HG03060 (cell line): ENCODE results near the gene FAM185A.
A peak's percentile ranks its signal among the peaks of the same experiment; 100 is the strongest.
"Not testable (repeated sequence)": the region's sequence is repeated elsewhere in the genome, so short reads cannot be mapped to it uniquely, and the experiment has no call there.

Source experiments
- ATAC-seq: cut with Tn5 transposase; IDR thresholded peaks from one replicate; pipeline ENCODE4 v1.9.1; 2021; ENCODE audit warnings: low read depth, moderate number of reproducible peaks; ENCODE audit not compliant: unreplicated experiment

The FAM185A gene

DNA sequence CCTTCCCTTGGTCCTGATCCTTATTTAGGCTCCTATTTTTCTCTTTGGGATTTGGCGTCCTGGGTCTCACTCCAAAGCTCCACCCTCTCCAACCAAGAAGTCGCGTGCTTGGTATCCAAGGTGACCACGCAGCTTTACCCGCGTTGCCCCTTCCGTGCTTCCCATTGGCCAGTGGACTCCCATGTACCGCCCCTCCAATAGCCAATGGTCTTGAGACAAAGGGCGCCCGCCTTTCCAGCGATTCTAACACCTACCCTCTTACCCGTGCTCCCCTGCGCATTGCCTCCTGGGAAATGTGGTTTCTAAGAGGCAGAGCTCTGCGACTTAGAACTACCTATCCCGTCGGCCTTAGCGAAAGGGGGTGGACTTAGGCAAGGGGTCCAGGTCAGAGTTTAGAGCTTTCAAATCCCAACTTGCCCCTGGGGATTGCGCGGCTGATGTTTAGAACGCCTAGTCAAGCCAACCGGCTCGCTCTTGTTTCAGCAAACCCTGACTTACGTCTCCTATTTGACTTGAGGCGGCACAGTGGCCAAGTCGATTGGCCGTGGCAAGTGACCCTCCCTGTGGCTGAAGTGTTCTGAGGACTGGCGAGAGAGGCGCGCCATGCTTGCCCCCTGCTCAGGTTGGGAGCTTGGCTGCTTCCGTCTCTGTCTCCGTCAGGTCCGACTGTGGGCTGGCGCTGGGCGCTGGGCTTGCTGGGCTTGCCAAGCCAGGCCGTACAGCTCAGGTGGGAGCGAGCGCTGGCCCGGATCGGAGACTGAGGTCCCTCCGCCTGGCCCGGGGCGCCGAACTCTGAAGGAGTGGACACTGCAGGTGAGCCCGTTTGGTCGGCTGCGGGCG, at the start of gene FAM185A:
FAM185A (plus strand) TSS at position 395 of the 840 bp plus-strand sequence; CDS start at position 604, 209 bp downstream.
- peak; percentile 97 for ATAC-seq

DNA sequence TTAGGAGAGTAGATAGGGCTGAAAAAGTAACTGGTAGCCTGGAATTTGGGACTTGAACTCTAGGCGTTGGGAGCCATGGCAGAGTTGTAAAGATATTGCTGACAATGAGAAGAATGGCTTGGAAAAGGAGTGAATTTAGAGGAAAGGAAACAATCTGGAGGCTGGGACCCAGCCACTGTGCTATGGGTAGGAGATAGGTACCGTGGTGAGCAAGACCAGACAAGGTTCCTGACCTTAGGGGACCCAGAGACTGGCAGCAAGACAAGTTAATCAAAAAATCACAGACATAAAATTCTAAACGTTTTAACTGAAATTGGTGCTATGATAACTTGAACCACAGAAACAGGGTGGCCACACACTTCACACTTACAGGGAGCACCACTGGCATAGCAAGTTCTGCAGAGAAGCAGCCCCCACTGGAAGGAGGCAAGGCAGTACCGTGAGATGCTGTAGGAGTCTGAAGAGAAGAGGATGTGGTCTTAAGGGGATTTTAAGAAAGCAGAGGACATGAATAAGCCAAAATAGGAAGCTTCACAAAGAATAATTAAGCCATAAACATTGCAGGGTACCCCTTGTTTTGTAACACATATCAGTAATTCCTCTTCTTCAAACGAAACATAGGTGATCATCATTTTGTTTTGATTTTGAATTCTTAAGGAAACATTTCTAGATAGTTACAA, 35.6 kb upstream of the FAM185A start:
- peak; percentile 37 for ATAC-seq

DNA sequence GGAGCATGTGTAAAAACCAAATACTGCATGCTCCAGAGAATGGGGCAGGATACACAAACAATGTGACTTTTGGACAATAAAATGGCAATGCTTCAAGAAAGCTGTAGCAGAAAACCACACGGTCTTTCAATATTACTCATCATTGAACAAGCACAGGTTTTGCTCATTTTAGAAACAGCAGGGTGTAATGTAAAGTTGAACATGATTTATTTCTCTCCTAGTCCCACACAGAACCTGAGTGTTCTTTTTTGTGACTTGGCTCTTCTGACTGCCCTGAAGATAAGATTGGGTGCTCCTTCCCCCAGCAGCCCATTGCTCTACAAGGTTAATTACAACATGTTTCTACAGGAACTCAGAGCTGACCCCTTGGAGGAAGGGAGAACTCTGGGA, 35.1 kb upstream of the FAM185A start:
- ATAC-seq = peak; percentile 78

DNA sequence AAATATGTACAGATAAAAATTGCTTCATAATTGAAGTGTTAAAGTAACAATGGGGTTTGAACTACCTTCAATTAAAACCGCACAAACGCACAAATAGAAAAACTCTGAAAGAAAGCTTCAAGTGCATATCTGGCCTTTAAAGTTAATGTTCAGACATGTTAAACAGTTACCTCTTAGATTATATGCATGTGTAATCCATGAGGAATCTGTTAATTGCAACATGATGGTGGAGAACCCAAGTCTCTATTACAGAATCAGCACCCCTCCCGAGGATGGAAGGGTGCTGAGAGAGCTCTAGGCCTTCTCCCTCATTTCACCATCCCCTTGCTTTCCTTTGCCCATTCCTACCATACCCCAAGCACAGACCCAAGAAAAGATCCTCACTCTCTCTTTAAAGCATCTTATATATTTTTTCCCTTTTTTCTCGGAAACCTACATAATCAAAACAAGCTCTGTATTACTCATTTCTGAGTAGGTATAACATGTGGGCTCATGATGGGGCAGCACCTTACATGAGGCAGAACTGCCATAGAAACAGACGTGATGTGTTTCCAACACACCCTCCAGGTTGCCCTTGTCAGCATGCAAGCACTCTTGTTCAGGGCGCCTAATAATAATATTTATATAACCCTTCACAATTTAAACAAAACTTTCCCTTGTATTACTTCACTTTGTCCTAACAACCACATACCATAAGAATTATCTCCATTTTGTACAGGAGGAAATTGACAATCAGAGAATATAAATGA, 33.9 kb upstream of the FAM185A start:
- not testable (repeated sequence) for ATAC-seq

DNA sequence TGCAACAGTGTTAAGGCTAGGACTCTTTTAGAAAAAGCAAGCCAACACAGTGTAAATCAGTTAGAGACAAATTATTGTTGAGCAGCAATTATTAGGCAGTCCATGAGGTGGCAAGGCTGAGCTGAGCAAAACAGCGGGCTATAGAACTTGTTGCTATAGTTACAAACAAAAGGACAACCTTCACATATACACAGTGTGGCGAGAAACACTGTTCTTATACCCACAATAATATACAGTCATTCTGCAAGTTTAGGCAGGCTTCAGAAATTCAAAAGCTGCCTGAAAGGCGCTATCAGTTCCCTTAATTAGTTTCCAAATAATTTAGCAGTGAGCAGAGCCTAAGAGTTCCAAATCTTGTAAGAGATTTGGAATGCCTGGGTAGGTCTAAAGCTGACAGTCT, 33.1 kb upstream of the FAM185A start:
- ATAC-seq = peak; percentile 43

DNA sequence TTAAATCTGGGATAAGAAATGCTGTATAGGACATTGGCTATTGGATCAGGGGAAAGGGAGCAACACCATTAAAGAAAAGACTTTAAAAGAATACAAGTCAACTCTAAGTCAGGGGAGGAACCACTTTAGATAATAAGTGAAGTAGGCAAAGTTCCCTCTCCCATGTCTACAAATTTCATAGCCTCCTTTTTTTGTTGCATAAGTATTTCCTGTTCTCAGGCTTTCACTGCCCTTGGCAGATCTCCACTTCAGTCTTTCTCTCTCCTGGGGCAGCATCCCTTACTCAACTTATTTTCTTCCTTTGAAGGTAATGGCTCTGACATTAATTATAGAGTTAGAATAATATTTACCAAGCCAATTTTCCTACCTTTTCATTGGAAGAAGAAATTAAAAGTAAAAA, 30.3 kb upstream of the FAM185A start:
- not testable (repeated sequence) for ATAC-seq

DNA sequence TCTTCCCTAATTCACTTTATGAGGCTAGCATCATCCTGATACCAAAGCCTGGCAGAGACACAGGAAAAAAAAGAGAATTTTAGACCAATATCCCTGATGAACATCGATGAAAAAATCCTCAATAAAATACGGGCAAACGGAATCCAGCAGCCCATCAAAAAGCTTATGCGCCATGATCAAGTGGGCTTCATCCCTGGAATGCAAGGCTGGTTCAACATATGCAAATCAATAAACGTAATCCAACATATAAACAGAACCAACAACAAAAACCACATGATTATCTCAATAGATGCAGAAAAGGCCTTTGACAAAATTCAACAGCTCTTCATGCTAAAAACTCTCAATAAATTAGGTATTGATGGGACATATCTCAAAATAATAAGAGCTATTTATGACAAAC, 22.6 kb upstream of the FAM185A start:
- not testable (repeated sequence) for ATAC-seq

DNA sequence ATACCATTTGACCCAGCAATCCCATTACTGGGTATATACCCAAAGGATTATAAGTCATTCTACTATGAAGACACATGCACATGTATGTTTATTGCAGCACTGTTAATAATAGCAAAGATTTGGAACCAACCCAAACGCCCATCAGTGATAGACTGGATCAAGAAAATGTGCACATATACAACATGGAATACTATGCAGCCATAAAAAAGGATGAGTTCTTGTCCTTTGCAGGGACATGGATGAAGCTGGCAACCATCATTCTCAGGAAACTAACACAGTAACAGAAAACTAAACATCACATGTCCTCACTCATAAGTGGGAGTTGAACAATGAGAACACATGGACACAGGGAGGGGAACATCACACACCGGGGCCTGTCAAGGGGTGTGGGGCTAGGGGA, 19.1 kb upstream of the FAM185A start:
- not testable (repeated sequence) for ATAC-seq

DNA sequence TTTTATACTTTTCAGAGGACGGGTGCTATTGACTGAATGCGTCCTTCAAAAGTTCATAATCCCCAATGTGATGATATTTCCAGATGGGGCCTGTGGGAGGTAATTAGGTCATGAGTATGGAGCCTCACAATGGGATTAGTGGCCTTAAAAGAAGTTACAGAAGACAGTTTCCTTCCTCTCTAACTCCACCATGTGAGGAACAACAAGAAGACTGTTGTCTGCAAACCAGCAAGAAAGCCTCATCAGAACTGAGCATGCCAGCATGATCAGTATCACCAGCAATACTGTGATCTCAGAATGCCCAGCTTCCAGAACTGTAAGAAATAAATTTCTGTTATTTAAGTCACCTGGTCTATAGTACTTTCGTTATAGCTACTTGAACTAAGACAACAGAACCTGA, 18.4 kb upstream of the FAM185A start:
- ATAC-seq = not testable (repeated sequence)

DNA sequence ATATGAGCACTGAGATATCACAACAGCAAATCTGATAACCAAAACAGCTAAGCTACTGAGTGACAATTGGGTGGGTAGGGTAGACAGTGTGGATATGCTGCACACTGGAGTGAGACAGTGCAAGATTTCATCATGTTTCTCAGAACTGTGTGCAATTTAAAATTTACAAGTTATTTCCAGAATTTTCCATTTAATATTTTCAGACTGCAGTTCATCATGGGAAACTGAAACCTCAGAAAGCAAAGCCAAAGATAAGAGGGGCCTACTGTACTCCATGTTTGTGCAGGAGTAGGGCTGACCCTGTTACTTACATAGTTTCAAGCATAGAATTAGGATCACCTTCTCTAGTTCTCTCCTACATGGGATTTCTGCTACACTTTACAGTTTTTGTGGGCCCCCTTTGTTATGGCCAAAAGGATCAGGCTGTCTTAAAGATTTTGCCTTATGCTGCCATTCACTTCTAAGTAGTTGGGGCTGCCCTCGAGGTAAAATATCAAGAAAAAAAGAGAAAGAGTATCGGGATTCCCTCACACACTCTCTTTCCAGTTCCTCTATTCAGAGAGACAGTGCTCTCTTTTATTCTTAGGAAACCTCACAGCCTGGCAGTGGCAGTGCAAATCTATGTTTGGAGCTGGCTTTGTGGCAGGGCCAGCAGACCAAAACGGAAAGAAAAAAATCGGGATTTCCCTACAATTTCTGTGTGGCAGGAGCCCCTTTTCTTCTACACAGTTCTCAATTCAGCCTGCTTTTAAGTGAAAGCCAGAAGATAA, 6.6 kb upstream of the FAM185A start:
- not testable (repeated sequence) for ATAC-seq

DNA sequence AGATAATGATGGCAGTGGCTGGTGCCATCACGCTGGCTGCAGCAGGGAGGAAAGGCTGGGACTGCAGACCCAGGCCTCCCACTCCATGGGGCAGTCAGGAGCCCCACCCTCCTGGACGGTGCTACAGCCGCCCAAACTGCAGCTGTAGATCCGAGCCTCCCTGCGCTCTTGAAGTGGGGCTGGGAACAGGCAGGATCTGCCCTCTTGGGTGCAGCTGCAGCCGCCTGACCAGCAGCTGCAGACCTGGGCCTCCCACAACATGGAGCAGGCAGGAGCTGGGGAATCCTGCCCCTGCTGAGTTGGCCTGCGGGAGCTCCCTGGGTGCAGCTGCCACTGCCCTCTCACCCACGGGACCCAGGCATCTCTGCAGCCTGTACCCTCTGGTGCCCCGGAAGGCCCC, 4.9 kb upstream of the FAM185A start:
- not testable (repeated sequence) for ATAC-seq

DNA sequence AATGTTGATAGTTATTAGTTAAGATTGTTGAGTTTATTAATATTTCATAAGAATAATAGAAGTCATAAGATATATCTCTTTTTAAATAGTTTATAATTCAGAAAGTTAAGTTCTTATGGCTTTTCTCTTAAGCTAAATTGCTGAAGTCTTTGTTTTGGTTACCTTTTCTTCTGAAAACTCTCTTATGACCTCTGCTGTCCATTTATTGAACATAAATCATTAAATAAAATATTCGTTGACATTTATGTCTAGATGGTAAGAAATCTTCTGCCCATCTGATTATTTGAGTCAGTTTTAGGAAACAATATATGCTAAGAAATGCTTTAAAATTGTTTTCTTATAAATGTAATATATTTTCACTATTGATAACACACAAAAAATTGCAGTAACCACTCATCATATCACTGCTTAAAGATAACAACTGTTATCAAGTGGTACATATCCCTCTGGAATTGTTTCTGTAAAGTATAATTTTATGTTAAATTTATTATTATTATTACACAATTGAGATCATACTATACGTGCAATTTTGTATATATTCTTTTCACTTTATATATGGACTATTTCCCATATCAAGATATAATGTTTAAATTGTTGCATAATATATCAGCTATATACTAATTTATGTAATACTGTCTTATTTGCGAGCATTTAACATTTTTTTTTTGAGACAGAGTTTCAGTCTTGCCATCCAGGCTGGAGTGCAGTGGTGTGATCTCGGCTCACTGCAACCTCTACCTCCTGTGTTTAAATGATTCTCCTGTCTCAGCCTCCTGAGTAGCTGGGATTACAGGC, 3.1 kb upstream of the FAM185A start:
- not testable (repeated sequence) for ATAC-seq

DNA sequence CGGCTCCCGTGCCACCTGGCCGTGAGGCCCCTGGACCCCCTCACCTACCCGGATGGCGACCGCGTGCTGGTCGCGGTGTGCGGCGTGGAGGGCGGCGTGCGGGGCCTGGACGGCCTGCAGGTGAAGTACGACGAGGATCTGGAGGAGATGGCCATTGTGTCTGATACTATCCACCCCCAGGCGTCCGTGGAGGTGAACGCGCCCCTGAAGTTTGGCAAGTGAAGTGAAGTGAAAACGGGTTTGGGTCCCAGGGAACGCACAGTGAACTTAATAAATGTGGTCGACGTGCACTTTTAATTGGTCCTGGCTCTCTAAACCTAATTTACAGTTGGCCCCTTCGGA, 617 bp downstream of the FAM185A start:
- ATAC-seq = not testable (repeated sequence)

DNA sequence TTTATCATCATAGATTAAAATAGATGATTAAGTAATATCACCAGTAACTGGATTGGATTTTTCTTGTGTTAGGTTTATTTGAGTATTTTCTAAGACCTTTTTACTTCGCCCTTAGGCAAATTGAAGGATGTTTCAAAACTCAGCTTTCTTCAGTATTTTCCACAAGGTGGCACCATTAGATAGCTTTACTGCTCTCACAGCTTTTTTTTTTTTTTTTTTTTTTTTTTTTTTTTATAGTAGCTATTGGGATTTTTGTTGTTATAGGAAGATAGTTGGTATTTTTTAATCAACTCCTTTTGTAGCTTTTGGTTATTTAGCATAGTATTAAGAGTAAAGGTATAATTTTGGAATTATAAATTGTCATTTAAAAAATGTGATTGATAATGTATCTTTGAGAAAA, 9.4 kb downstream of the FAM185A start:
- not testable (repeated sequence) for ATAC-seq

DNA sequence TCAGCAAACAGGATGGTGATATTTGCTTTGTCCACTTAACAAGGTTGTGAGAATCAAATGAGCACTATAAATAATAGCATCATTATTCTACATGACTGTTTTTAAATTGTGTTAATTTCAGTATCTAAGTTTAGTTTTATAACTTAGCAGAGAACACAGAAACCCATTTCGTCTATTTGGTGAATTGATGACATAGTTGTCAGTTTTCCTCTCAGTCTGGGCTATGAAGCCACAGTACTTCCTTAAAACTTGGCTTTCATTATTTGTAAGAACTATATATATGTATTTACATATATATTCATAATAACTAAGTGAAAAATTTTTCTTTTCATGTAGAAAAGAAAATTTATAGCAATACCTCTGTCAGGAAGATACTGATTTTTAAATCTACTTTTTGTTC, 11.1 kb downstream of the FAM185A start:
- not testable (repeated sequence) for ATAC-seq

DNA sequence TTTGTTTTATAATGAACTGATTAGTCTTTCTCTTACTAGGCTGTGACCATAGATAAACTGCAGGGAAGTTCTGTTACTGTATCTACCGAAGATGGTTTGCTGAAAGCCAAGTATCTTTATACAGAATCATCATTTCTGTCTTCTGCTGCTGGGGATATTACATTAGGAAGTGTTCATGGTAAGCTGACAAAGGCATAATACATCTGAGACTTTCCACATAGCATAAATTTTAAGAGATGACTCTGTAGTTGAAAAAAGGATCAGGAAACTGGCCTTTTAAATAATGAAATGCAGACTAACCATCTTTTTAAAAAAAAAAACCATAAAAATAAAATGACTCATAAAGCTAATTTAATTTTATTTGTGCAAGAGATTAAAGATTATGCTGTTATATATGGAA, 12.4 kb downstream of the FAM185A start:
- ATAC-seq = not testable (repeated sequence)

DNA sequence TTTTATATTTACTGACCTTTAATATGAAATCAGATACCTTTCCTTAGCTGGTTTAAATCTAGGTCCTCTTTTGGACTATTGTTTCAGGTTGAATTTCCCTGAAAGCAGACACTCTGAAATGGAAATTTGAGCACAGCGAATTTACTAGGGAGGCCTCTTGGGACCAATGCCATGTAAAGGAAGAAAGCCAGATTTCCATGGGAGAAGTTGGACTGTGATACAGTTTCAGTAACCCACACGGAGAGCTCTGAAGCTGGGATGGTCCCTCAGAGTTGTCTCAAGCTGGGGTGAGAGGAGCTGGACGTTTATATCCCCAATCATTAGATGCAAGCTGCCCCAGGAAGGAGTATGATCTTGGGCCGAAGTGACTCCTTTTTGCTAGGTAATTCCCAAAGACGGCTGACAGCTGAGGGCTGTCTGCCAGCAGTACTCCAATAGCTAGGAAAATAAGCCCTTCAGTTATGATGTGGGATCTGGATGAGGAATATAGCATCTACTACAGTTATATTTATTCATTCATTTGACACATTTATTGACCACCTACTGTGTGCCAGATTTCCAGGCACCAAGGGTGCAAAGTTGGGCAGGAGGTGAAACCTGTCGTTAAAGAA, 14.6 kb downstream of the FAM185A start:
- ATAC-seq = not testable (repeated sequence)

DNA sequence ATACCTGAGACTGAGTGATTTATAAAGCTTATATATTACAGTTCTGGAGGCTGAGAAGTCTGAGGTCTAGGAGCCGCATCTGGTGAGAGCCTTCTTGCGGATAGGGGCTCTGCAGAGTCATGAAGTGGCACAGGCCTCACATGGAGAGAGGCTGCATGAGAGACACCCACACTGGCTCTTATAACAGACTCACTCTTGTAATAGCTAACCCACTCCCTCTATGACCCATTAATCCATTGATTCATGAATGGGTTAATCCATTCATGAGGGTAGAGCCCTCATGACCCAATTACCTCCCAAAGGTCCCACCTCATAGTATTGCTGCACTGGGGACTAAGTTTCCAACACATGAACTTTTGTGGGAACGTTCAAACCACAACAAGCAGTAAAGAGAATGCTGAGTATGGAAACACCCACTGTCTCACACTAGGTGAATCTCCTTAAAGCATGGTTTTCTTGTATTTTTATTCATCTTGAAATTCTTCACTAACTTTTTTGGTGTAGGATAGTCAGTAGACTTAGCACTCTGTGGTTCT, 20.9 kb downstream of the FAM185A start:
- not testable (repeated sequence) for ATAC-seq

DNA sequence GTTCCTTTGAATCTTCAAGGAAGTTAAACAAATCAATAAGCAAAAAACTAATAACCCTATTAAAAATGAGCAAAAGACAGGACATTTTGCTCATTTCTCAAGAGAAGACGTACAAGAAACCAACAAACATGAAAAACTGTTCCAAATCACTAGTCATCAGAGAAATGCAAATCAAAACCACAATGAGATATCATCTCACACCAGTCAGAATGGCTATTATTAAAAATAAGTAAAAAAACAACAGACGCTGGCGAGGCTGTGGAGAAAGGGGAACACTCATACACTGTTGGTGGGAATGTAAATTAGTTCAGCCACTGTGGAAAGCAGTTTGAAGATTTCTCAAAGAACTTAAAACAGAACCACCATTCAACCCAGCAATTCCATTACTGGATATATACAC, 21.7 kb downstream of the FAM185A start:
- ATAC-seq = peak; percentile 40
